CD4-positive, alpha-beta T cell treated with Interleukin-4 for 4 hours (primary cell): ENCODE results near the gene ADGRL3.
"Not testable (repeated sequence)": the region's sequence is repeated elsewhere in the genome, so short reads cannot be mapped to it uniquely, and the experiment has no call there.

ENCODE experiments used
- DNase-seq: peaks from one replicate; pipeline ENCODE4 v3.0.0-alpha.2; 2020

The ADGRL3 gene

GRCh38 chr4:61924131-61924530 lies 724.0 kb downstream of the ADGRL3 start:
- DNase-seq = no peak

- no peak for DNase-seq
Observed at GRCh38 chr4:61933527-61933926, 733.4 kb downstream of the ADGRL3 start.

GRCh38 chr4:61934198-61934597 lies 734.1 kb downstream of the ADGRL3 start:
- DNase-seq = no peak

GRCh38 chr4:61938250-61938846 lies 738.2 kb downstream of the ADGRL3 start:
- DNase-seq = no peak

- DNase-seq = no peak
Observed at GRCh38 chr4:61950625-61951024, 750.5 kb downstream of the ADGRL3 start.

GRCh38 chr4:61953386-61953785 lies 753.3 kb downstream of the ADGRL3 start:
- no peak for DNase-seq

- DNase-seq = no peak
Observed at GRCh38 chr4:61958591-61958990, 758.5 kb downstream of the ADGRL3 start.

- no peak for DNase-seq
Observed at GRCh38 chr4:61959087-61959486, 759.0 kb downstream of the ADGRL3 start.

- DNase-seq = no peak
Observed at GRCh38 chr4:61984260-61984909, 784.3 kb downstream of the ADGRL3 start.

GRCh38 chr4:61985426-61985825 lies 785.3 kb downstream of the ADGRL3 start:
- no peak for DNase-seq

GRCh38 chr4:61986929-61987328 lies 786.8 kb downstream of the ADGRL3 start:
- DNase-seq = not testable (repeated sequence)

- no peak for DNase-seq
Observed at GRCh38 chr4:61992351-61992750, 792.2 kb downstream of the ADGRL3 start.

GRCh38 chr4:61994036-61994435 lies 793.9 kb downstream of the ADGRL3 start:
- no peak for DNase-seq

- no peak for DNase-seq
Observed at GRCh38 chr4:61995717-61996340, 795.7 kb downstream of the ADGRL3 start.

GRCh38 chr4:61996943-61997342 lies 796.8 kb downstream of the ADGRL3 start:
- no peak for DNase-seq

GRCh38 chr4:61997831-61998230 lies 797.7 kb downstream of the ADGRL3 start:
- no peak for DNase-seq

GRCh38 chr4:62003695-62004094 lies 803.6 kb downstream of the ADGRL3 start:
- DNase-seq = no peak

GRCh38 chr4:62004881-62005280 lies 804.8 kb downstream of the ADGRL3 start:
- no peak for DNase-seq

- no peak for DNase-seq
Observed at GRCh38 chr4:62006108-62006507, 806.0 kb downstream of the ADGRL3 start.

GRCh38 chr4:62015043-62015739 lies 815.1 kb downstream of the ADGRL3 start:
- DNase-seq = no peak

- no peak for DNase-seq
Observed at GRCh38 chr4:62018537-62018936, 818.4 kb downstream of the ADGRL3 start.

GRCh38 chr4:62023633-62024032 lies 823.5 kb downstream of the ADGRL3 start:
- DNase-seq = no peak

- no peak for DNase-seq
Observed at GRCh38 chr4:62028745-62029144, 828.6 kb downstream of the ADGRL3 start.

GRCh38 chr4:62030958-62031357 lies 830.8 kb downstream of the ADGRL3 start:
- no peak for DNase-seq
